SIG-M5 treated with dmso at 0.1 percent for 504 hours (cell line): ENCODE measurements around the gene CERS2.

Experiments
- DNase-seq: peaks from one replicate; lab custom pipeline; 2025; ENCODE audit not compliant: unreplicated experiment; lab: John Stamatoyannopoulos, UW

CERS2 gene

DNA sequence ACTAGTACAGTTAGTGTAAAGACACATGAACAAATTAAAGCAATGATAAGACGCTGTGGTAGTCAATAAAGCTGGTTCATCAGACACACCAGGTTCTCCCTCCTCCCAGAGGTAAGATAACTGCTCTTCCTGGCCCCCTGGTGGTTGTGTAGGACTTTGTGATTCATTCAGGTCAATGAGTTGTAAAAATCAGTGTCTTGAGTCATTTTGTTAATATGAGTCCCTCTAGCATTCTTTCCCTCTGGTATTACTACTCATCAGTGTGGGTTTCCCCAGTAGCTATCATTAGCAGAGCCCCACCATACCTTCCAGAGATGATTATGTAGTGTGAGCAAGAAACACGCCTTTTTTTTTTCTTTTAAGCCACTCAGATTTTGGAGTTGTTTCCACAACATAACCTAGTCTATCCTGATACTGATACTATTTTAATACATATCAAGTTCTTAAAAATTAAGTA, 52.1 kb downstream of the CERS2 start:
- DNase-seq = peak; percentile 92

DNA sequence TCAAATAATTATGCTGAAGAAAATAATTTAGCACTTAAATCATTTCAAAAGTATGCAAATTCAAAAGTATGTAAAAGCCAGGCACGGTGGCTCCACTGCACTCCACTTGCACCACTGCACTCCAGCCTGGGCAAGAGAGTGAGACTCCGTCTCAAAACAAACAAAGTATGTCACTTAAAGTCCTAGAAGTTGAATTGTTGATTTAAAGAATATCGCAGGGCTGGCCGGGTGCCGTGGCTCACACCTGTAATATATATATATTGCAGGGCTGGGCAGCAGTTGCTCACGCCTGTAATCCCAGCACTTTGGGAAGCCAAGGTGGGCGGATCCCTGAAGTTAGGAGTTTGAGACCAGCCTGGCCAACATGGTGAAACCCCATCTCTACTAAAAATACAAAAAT, 57.2 kb downstream of the CERS2 start:
- DNase-seq = no peak
